ENCODE data around the gene DCXR.

GRCh38 chr17:81996757-81997441, 40.6 kb downstream of the DCXR start:
- TF ChIP-seq, protein P1, sequence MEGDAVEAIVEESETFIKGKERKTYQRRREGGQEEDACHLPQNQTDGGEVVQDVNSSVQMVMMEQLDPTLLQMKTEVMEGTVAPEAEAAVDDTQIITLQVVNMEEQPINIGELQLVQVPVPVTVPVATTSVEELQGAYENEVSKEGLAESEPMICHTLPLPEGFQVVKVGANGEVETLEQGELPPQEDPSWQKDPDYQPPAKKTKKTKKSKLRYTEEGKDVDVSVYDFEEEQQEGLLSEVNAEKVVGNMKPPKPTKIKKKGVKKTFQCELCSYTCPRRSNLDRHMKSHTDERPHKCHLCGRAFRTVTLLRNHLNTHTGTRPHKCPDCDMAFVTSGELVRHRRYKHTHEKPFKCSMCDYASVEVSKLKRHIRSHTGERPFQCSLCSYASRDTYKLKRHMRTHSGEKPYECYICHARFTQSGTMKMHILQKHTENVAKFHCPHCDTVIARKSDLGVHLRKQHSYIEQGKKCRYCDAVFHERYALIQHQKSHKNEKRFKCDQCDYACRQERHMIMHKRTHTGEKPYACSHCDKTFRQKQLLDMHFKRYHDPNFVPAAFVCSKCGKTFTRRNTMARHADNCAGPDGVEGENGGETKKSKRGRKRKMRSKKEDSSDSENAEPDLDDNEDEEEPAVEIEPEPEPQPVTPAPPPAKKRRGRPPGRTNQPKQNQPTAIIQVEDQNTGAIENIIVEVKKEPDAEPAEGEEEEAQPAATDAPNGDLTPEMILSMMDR (IDR thresholded peaks at IDR 0.05), result no peak
- no peak for TF ChIP-seq POLR2AphosphoS5 (IDR thresholded peaks at IDR 0.05)
